Glomerular endothelial cell (primary cell): Measurements from ENCODE around the gene NSL1. TPM values are rescaled to one million over a fixed set of nuclear protein-coding genes. Genes with fewer than 3 reads are reported as not detected.
"Not testable (repeated sequence)": the region's sequence is repeated elsewhere in the genome, so short reads cannot be mapped to it uniquely, and the experiment has no call there.

Experiments used
- DNase-seq: peaks from one replicate; pipeline ENCODE4 v3.0.0-alpha.2; 2011; ENCODE audit warnings: low read depth, low spot score; ENCODE audit errors: extremely low read depth
- total RNA-seq: library from RNA; depleted of rRNA; stranded (reverse); fragments of >200 nt; gene quantifications from 2 replicates; pipeline ENCODE4 v1.2.3, GENCODE V29; 2015

The NSL1 gene
- total RNA-seq, 1 donor from 2014 or later = 25.8 TPM

- DNase-seq = no peak
Measured at GRCh38 chr1:212783976-212784375, 7.6 kb downstream of the NSL1 start.

- no peak for DNase-seq
Measured at GRCh38 chr1:212782422-212783154, 9.0 kb downstream of the NSL1 start.

- DNase-seq = no peak
Measured at GRCh38 chr1:212781225-212781624, 10.4 kb downstream of the NSL1 start.

GRCh38 chr1:212780759-212781158 lies 10.8 kb downstream of the NSL1 start:
- no peak for DNase-seq

GRCh38 chr1:212779086-212779485 lies 12.5 kb downstream of the NSL1 start:
- DNase-seq = not testable (repeated sequence)

- no peak for DNase-seq
Measured at GRCh38 chr1:212777151-212777550, 14.4 kb downstream of the NSL1 start.

- DNase-seq = no peak
Measured at GRCh38 chr1:212775241-212775640, 16.3 kb downstream of the NSL1 start.

- DNase-seq = no peak
Measured at GRCh38 chr1:212774584-212774983, 17.0 kb downstream of the NSL1 start.

GRCh38 chr1:212773011-212773410 lies 18.6 kb downstream of the NSL1 start:
- no peak for DNase-seq

- DNase-seq = no peak
Measured at GRCh38 chr1:212771341-212771740, 20.2 kb downstream of the NSL1 start.

GRCh38 chr1:212769459-212770167 lies 22.0 kb downstream of the NSL1 start:
- DNase-seq = no peak

- not testable (repeated sequence) for DNase-seq
Measured at GRCh38 chr1:212766825-212767224, 24.8 kb downstream of the NSL1 start.

GRCh38 chr1:212764718-212765281 lies 26.8 kb downstream of the NSL1 start:
- DNase-seq = not testable (repeated sequence)

- no peak for DNase-seq
Measured at GRCh38 chr1:212762839-212763238, 28.7 kb downstream of the NSL1 start.

GRCh38 chr1:212762234-212762633 lies 29.3 kb downstream of the NSL1 start:
- DNase-seq = no peak

GRCh38 chr1:212760126-212760823 lies 31.3 kb downstream of the NSL1 start:
- no peak for DNase-seq

GRCh38 chr1:212759683-212760082 lies 31.9 kb downstream of the NSL1 start:
- no peak for DNase-seq

GRCh38 chr1:212754680-212755079 lies 36.9 kb downstream of the NSL1 start:
- DNase-seq = no peak

- no peak for DNase-seq
Measured at GRCh38 chr1:212754193-212754592, 37.4 kb downstream of the NSL1 start.

GRCh38 chr1:212753749-212754148 lies 37.8 kb downstream of the NSL1 start:
- DNase-seq = no peak

GRCh38 chr1:212752934-212753497 lies 38.6 kb downstream of the NSL1 start:
- no peak for DNase-seq
